Activated naive CD4-positive, alpha-beta T cell treated with Interleukin-2 at 50 U/mL for 16 hours (primary cell): ENCODE data around the gene TRIM38.
"Not testable (repeated sequence)": the region's sequence is repeated elsewhere in the genome, so short reads cannot be mapped to it uniquely, and the experiment has no call there.

Experiments
- DNase-seq: peaks from one replicate; pipeline ENCODE4 v3.0.0-alpha.2; 2020

TRIM38 gene

DNA sequence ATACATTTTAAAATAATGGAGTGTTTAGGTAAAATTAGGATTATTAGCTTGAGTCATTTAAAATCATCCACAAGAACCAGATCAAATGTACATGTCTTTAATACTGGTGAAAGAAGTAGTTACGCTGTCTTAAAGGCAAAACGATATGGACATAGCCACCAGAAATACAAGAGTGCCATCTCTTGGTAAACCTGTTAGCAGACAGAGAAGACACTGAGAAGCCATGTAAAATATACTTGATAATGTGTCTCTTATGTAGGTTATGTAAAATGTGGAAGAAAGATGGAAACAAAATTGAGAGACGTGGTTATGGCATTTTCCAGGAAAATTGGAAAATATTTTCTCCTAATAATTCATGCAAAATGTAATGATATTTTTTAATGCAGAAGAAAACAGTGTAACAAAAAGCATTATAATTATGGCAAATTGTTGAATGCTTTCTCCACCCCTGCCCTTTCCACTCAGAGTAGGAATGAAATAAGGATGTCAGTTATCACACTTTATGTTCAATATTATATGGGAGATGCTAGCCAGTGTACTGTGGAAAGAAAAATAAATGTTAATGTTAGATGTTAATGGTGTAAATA, 19.9 kb upstream of the TRIM38 start:
- no peak for DNase-seq

DNA sequence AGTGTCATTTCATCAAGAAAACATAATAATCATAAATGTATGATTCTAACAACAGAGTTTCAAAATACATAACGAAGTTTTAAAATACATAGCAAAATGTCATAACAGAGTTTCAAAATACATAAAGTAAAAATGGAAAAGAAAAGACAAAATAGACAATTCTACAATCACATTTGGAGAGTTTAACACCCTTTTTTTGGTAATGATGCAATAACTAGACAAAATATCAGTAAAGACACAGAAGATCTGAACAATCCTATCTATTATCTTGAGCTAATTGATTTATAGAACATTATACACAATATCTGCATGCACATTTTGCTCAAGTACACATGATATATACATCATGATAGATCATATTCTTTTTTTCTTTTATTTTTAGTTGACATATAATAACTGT, 18.7 kb upstream of the TRIM38 start:
- no peak for DNase-seq

GRCh38 chr6:25944688-25945574, 17.7 kb upstream of the TRIM38 start:
- DNase-seq, result no peak

DNA sequence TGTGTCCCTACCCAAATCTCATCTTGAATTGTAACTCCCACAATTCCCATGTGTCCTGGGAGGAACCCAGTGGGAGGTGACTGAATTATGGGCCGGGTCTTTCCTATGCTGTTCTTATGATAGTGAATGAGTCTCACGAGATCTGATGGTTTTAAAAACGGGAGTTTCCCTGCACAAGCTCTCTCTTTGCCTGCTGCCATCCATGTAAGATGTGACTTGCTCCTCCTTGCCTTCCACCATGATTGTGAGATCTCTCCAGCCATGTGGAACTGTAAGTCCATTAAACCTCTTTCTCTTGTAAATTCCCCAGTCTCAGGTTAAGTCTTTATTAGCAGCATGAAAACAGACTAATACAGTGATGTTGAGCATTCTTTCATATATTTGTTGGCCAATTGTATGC, 16.9 kb upstream of the TRIM38 start:
- not testable (repeated sequence) for DNase-seq

DNA sequence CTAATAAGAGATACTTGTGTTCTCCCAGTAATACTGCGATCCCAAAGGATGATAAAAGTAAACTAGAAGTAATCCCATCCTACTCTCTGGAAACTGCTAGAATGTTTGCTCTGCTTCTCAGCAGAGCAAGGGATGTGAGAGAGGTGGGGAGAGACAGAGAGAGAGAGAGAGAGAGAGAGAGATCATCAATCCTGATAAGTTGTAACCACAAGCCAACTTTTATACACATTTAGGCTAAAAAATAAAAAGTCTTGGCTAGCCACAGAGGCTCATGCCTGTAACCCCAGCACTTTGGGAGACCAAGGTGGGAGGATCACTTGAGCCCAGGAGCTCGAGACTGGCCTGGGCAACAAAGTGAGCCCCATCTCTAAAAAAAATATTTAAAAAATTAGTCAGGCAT, 16.0 kb upstream of the TRIM38 start:
- no peak for DNase-seq

DNA sequence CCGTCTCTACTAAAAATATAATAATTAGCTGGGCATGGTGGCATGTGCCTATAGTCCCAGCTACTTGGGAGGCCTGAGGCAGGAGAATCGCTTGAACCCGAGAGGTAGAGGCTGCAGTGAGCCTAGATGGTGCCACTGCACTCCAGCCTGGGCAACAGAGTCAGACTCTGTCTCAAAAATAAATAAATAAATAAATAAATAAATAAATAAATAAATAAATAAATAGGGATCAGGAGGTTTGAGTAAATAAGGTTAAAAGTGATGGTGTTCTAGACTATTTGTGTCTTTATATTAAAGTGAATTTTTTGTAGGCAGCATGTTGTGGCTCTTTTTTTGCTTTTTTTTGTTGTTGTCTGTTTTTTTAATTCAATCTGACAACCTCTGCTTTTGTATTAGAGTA, 15.1 kb upstream of the TRIM38 start:
- DNase-seq, result not testable (repeated sequence)

GRCh38 chr6:25949695-25950094, 12.9 kb upstream of the TRIM38 start:
- no peak for DNase-seq

DNA sequence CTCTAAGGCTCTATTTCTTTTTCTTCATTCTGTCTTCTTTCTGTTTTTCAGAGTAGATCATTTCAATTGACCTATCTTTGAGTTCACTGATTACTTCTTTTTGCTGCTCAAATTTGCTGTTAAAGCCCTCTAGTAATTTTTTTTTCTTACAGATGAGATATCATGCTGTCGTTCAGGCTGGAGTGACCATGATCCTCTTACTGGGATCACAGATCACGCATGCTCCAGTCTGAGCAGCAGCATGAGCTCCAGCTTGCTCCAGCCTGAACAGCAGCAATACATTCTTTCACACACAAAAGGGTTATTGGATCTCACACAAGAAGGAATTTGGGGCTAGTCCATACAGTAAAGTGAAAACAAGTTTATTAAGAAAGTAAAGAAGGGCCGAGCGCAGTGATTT, 12.3 kb upstream of the TRIM38 start:
- no peak for DNase-seq

DNA sequence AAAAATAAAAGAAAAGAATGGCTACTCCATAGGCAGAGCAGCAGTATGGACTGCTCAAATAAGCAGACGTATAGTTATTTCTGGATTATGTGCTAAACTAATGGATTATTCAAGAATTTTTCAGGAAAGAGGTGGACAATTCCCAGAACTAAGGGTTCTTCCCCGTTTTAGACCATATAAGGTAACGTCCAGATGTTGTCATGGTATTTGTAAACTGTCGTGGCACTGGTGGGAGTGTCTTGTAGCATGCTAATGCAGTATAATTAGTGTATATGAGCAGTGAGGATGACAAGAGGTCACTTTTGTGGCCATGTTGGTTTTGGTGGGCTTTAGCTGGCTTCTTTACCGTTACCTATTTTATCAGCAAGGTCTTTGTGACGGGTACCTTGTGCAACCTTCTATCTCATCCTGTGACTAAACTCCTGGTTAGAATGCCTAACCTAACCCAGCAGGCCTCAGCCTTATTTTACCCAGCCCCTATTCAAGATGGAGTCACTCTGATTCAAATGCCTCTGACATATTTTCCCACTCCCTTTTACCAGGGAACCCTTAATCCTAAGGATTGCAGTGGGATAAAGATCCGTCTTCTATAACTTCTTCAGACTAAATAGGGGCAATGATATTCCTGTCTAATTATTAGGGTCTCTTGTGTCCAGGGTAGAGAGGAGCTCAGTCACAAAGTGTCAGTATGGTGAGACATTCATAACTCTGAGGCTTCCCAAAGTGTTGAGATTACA, 11.1 kb upstream of the TRIM38 start:
- no peak for DNase-seq

GRCh38 chr6:25952535-25952934, 10.1 kb upstream of the TRIM38 start:
- no peak for DNase-seq

DNA sequence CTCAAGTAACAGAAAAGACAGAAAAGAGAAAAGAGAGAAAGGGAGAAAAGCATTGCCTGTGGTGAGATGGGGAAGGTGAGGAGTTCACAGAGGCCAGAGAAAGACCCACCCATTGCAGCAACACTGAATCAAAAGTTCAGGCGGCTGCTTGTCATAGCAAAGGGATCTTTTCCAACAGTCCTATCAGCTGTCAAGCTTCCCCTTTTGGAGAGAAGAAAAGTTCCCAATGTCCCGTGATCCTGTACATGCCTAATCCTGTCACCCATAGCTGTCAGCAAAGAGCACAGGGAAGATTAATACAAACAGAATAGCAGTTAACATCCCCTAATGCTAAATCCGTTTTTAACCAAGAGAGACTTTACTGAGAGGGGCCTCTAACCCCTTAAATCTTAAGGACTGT, 8.9 kb upstream of the TRIM38 start:
- DNase-seq, result no peak

- no peak for DNase-seq
Observed at GRCh38 chr6:25954756-25955155, 7.8 kb upstream of the TRIM38 start.

GRCh38 chr6:25956226-25956625, 6.4 kb upstream of the TRIM38 start:
- no peak for DNase-seq

DNA sequence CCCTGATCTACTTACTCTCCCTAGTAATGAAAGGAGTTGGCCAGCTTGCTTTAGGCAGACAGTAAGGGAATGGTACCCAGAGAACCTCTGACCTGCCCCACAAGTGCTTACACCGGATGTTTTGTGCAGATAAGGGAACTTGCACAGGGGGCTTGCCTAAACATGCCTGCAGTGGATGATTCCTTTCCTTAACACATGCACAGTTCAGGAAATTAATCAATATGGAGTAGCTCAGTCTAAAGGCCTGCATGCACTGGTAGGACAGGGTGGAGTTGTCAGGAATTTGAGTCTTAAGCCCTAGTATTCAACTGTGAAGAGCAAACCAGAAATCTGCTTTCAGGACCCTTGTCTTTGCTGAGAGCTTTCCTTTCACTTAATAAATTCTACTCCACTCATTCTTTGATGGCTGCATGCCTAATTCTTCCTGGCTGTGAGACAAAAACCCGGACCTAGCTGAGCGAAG, 3.9 kb upstream of the TRIM38 start:
- DNase-seq, result no peak

DNA sequence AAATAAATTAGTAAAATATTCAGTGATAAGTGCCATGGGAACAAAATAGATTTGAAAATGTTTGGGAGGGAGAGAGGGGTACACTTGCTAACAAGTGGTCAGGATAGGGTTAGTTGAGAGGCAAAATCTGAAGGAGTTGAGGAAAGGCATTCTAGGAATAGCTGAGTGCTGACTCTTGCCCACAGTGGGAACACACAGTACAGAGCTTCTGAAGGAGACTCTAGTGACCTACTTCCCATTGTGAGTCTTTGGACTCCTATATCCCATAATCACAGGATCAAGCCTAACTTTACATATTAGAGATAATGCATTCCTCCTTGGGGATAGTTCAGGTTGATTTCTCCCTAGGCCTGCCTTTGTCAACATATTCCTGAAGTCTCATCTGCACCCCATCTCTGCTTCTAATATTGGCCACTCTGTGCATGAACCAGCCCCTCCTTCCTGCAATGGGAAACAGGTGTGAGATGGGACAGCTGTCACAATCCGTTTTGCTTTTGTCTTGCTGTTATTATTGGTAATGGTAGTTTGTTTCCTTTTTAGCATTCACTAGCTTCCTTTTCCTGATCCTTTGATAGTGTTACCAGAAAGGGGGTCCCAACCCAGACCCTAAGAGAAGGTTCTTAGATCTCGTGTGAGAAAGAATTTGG, 2.6 kb upstream of the TRIM38 start:
- no peak for DNase-seq

DNA sequence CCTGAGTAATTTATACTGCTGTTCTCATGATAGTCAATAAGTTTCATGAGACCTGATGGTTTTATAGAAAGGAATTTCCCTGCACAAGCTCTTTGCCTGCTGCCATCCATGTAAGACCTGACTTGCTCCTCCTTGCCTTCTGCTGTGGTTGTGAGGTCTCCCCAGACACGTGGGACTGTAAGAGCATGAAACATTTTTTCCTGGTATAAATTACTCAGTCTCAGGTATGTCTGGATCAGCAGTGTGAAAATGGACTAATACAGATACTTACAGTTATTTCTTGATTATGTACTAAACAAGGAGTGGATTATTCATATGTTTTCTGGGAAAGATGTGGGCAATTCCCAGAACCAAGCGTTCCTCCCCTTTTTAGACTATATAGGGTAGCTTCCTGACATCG, 1.9 kb upstream of the TRIM38 start:
- DNase-seq, result peak; percentile 68

- no peak for DNase-seq
Observed at GRCh38 chr6:25961619-25962148, 918 bp upstream of the TRIM38 start.

DNA sequence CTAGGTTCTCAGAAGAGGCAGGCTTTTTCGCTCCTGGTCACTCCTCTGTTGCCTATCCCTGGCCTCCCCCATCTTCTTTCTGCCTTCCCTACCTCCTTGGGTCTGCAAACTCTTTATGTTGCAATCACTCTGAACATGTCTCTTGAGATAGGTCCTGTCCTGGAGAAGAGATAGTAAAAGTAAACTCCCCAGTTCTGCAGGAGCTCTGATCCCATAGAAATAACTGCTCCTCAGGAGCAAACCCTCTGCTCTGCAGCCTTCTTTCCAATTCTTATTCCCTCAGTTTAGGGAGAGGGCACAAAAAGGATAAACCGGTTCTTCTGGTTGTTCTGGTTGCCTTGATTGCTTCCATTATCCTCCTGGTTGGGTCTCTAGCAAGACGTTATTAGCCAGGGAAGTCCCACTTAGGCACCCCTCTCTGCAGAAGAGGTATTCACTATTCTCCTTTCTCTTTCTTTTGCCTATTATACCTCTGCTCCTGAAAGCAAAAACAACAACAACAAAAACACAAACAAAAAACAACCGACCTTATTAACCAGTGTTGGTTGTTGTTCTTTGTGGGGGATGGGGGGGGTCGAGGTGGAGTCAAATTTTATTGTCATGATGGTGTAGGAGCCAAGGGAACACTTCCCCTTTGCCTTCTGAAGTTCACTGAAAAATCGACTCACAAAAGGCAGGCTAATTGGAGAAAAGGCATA, 973 bp downstream of the TRIM38 start:
- no peak for DNase-seq

GRCh38 chr6:25965058-25965457, 2.5 kb downstream of the TRIM38 start:
- no peak for DNase-seq

DNA sequence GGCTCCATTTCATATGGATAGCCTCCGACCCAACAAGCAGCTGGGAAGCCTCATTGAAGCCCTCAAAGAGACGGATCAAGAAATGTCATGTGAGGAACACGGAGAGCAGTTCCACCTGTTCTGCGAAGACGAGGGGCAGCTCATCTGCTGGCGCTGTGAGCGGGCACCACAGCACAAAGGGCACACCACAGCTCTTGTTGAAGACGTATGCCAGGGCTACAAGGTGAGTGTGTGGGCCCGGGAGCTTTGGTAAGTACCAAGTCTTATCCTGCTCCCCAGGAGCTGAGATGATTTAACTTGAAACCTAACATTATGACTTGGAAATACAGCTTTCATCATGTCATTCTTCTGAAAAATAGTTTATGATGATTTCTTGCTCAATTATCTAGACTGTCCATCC, 4.1 kb downstream of the TRIM38 start:
- DNase-seq, result no peak

- no peak for DNase-seq
Observed at GRCh38 chr6:25968769-25969168, 6.2 kb downstream of the TRIM38 start.

- no peak for DNase-seq
Observed at GRCh38 chr6:25971187-25971821, 8.7 kb downstream of the TRIM38 start.
